Non-pigmented ciliary epithelial cell (primary cell): ENCODE measurements around the gene OR2AT4.
A peak's percentile ranks its signal among the peaks of the same experiment; 100 is the strongest.
"Not testable (repeated sequence)": the region's sequence is repeated elsewhere in the genome, so short reads cannot be mapped to it uniquely, and the experiment has no call there.

Experiments
- DNase-seq: peaks from one replicate; pipeline ENCODE4 v3.0.0-alpha.2; 2010; ENCODE audit warnings: low read depth

The OR2AT4 gene

DNA sequence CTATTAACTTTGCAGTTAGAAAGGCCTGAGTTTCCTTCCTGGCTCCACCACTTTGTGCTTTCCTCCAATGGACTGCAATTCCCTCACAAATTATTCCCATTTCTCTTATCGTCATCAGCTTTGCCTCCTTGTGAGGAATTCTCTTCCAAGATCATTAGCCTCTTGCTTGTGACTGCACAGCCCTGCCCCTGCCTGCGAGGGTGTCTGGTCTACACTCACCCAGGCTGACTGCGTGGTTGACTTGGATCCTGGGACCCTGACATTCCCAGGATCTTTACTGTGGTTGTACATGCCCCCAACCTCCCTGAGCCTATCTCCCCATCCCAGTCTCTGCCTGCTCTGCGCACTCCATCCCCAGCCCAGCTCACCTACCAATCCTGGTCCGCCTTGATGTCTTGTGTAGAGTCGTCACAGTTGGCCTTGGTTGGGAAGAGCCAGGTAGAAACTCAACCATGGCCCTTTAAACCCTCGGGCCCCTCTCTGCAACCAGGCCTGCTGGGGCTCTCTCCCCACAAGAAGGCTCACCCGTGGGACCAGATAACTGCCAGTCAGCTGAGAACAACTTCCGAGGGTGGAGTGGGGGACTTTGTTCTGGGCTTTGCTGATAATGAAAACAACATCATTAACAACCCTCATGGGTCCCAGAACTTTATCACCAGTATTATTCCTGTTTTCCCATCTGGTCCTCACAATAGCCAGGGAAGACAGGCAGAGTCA is at the start of gene OR2AT4:
TSS of gene OR2AT4 (minus strand) at position 421 of the 717 bp plus-strand sequence.
- no peak for DNase-seq

DNA sequence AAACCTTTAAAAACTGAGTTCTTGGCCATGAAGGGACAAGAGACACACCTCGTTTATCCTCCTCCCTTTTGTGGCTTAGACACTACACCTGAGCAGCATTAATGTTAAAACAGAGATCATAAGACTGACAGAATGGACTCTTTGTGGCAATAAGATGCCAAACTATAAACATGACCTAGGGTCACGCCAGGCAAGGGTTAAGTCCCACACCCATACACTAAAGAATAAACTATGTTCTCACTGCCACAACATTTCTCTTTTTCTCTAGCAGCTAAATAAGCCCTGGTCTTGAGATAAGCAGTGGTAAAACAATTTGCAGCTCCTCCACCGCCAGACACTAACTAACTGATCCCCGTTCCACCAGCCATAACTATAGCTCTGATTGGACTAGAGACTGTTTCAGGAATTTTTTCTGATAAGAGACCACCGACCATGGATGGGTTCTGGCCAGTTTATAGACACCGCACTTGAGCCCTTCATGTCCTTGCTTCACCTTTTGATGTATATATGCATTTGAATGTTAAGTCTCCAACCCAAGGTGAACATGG is 49.4 kb upstream of the OR2AT4 start:
- no peak for DNase-seq

DNA sequence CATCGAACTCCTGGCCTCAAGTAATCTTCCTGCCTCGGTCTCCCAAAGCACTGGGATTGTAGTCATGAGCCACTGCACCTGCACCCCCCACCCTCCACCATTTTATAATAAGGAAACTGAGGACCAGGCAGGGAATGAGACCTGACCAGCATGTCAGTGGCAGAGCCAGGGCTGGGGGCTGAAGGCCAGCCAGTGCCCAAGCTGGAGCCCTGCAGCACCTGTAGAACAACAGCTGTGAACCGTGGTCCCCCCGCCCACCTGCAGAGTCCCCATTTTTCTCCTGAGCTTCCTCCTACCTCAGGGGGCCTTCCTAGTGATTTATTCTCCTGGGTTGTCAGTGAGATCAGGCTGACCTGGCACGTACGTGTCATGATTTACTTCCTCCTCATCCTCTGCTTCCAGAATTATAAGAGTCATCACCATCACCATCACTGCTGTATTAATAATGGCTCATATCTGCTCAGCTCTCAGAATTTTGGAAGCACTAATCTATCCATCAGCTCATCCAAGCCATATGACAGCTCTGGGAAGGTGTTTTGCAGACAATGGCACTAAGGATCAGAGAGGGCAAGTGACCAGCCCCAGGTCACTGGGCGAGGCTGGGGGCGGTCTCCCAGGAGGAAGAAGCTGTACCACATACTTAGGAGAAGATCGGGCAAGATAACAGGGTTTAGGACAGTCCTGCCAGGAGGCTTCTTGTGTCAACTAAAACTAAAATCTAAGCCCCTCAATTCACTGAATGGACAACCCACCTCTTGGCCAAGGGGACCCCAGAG is 48.7 kb upstream of the OR2AT4 start:
- DNase-seq = no peak

DNA sequence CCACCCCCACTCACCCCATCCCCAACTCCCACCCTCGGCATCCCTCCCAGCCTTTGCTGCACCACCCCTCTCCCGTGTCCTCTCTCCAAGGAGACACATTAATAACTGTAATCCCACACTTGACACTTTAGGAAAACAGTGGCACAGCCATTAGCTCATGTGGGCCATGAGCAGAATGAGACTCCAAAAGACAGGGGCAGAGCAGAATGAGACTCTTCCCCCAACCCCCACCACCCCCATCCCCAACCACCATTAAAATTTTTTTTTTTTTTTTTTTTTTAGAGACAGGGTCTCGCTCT is 48.0 kb upstream of the OR2AT4 start:
- DNase-seq = no peak

DNA sequence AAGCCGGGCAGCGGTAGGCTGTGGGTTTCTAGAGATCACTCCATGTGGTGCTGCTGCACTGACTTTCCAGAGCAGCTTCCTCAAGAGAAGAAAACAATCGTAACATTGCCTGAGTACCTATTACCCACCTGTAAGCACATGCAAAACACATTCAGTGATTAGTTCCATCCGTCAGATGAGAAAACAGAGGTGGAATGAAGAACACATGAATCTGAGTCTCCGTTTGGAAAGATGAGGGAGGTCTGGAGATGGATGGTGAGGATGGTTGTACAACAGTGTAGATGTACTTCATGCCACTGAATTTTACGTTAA is 46.7 kb upstream of the OR2AT4 start:
- DNase-seq = no peak

DNA sequence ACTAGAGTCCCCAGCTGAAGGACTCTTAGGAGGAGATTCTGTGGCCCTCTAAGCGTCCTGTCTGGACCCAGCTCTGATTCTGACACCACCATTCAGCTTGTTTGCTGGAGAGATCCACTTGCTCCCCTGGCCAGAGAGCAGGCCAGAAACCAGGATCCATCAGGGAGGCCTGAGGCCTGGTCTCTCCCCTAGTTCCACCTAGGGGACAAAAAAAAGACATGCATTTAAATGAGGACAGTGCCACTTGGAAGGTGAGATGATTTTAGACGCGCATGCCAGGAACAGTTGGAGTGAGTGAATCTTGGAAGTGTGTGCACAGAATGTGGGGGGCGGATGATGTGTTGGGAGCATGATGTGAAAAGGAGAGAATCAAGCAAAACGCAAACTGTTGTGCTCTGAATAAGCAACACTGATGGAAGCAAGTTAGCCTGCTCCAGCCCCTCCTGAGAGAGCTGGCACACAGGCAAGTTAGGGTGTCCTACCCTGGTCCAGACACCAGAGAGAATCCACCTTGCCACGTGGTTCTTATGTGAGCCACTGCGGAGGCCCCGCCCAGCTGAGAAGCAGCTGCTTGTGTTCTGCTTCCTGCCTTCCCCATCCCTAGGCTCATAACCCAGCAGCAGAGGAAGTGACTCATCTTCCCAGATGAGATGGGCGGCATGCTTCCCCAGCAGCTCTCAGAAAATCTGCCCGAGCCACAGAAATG is 46.2 kb upstream of the OR2AT4 start:
- peak; percentile 89 for DNase-seq

DNA sequence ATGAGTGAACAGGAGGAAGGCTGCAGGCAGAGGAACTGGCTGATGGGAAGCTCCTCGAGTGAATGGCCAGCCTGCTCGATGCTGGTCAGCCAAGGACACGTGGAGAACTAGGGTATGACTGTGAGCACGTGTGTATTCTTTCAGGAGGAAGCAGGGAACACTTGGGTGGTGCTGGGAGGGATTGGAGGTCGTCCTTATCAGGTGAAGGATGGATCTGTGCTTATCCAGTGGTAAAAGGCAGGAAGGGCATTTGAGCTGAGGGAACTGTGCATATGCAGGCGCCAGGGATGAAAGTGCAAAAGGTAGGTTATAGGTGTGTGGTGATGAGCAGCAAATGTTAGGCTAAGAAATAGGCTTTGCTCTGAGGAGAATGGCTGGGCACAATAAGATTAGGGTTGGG is 44.5 kb upstream of the OR2AT4 start:
- no peak for DNase-seq

DNA sequence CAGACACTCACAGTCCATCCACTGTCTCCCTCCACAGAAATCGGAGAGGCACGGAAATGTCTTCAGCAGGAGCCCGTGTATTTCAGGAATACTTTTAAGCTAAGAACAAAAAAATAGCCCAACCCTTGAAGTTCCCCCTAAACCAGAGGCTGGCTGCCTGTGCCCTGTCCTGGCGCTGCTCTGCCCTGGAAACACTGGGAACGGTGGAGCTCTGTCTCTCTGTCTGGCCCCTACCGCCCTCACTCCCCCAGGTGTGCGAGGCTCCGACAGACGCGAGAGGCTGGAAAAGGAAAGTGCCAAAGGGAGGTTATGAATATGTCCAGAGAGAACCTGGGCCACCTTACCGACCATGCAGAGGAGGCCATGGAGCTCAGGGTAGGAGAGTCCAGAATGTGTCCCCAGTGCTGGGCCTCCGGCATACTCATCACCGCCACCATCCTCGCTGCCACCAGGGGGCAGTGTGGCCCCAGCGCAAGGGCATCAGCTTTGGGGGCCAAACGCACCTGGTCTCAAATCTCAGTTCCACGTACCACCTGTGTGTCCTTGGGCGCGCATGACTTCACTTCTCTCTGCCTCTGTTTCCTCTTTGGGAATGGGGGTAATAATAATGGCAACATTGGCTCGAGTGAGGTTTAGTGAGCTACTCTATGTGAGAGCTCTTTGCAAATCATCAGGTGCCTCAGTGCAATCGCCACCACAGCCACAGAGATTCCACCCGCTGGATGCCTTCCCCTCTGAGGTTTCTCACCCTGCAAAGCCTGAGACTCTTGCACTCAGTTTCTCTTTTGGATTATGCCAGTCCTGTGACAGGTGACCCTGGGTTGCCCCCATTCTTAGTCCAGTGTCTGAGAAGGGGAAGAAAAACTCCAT is 43.8 kb upstream of the OR2AT4 start:
- DNase-seq = no peak

DNA sequence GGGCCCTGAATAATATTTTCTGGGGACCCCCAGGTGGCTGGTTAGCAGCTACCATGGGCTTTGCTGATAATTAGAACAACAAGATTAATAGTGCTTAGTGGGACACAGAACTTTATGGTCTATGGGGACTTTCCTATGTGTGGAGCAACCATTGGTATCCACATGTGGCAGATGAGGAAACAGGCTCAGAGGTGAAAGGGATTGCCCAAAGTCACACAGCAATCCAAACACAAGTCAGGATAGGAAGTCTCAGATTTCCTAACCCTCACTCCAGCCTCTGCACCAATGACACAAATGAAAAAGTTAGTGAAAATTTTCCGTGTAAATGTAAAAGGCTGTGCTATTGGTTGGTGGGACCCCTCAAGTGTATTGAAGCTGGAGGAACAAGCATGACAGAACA is 39.0 kb upstream of the OR2AT4 start:
- no peak for DNase-seq

DNA sequence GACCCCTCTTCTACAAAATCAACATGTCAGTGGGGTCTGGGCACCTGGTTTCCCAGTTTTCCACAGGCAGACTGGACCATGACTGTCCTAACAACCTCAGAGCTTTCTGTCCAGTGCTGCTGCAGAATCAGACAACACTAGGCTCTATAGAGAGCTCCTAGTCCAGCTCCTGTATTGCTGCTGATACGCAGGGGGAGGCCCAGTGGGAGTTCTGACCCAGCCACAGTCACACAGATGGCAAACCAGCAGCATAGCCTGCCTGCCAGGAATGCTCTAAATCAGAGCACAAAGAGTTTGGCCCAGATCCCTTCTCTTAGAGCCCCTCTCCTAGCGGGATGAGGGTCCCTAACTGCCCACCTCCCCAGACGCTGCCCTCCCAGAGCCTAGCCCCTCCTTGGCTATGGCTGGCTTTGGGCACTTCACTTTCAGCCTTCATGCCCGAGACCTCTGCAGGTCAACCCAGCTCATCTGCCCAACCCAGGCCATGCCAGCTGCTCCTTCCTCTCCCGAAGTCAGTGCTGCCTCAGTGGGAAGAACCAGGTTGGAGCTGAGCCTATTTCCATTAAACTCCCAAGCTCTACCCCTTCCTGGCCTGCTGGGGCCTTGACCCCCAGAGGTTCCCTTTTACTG is 38.5 kb upstream of the OR2AT4 start:
- DNase-seq = no peak

DNA sequence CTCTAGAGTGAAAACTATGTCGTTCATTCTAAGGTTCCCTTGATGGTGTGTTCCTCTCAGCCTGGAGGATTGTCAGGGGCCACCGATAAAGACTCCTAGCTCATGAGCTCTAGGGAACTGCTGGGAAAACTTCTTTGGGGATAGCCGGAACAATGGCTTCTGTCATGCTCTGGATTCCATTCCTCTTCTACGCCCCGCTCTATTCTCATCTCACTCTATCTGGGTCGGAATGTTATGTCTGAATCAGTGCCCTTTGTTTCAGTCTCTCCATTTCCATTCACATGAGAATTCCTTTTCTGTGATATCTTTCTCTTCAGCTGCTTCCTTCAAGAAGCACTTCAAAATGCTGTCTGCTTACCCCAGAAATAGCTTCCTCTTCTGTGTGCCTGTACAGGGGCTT is 37.3 kb upstream of the OR2AT4 start:
- no peak for DNase-seq

DNA sequence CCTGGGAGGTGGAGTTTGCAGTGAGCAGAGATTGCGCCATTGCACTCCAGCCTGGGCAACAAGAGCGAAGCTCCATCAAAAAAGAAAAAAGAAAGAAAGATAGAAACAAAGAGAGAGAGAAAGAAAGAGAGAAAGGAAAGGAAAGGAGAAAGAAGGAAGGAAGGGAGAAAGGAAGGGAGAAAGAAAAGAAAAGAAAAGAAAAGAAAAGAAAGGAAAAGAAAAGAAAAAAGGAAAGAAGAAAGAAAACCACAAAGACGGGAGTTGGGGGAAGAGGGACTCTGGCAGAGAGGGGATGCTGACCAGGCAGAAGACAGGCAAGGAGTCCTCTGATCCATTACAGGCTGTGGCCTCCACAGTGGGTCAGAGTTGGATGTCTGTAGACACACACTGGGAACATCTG is 35.4 kb upstream of the OR2AT4 start:
- no peak for DNase-seq

DNA sequence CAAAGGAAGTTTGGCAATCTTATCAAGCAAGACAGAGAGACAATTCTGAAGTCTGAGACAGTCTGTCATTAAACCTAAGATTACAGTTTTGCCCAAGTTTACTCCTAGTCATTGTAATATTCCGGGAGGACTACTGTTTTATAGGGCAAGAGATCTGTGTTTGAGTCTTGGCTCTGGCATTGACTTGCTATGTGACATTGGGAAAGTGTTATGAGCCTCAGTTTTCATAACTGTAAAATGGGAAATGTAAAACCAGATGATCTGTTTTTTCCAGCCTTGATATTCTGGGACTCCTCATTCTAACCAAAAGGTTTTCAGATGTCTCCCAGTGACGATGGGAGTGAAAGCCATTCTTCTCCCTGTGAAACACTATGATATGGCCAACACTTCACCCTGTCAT is 29.9 kb upstream of the OR2AT4 start:
- DNase-seq = no peak

DNA sequence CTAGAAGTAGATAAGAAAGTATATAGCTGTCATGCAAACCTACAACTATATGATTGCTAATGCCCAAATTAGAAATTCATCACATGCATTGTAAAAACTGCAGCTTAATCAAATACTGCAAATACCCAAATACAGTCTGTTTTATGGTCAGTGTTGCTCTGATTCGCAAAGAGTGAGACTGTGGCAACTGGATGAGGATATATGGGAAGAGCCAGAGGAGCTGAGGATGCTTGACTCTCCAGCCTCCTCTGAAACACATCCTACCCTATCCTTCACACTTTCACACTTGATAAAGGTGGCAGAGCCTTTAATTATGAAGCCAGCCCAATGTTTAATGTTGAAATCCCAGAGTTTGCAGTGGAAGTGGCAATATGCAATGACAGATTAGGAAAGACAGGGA is 21.9 kb upstream of the OR2AT4 start:
- DNase-seq = no peak

DNA sequence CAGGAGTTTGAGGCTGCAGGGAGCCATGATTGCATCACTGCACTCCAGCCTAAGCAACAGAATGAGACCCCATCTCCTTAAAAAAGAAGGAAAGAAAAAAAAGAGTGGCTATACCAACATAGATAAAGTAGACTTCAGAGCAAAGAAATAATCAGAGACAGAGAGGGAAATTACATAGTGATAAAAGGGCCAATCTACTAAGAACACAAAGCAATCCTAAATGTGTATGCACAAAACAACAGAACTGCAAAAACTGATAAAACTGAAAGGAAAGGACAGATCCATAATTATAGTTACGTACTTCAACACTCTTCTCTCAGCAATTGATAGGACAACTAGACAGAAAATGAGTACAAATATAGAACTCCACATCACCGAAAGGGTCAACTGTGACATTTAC is 17.8 kb upstream of the OR2AT4 start:
- no peak for DNase-seq

DNA sequence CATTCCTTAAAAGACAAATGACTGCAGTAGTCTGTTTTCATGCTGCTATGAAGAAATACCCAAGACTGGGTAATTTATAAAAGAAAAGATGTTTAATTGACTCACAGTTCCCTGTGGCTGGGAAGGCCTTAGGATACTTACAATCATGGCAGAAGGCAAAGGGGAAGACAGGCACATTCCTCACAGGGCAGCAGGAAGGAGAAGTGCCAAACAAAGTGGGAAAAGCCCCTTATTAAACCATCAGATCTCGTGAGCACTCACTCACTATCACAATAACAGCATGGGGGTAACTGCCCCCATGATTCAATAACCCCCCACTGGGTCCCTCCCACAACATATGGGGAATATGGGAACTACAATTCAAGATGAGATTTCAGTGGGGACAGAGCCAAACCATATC is 16.4 kb upstream of the OR2AT4 start:
- DNase-seq = no peak

DNA sequence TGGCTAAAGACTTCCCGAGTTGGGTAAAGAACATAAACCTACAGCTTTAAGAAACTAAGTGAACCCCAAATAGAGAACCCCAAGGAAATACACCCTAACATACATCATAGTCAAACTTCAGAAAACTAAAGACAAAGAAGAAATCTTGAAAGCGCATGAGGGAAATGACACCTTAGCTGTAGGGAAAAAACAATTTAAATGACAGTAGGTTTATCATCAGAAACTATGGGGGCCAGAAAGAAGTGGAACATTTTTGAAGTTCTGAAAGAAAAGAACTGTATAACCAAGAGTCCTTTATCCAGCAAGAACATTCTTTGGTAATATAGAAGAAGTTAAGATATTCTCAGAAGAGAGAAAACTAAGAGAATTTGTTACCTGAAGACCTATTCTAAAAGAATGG is 15.5 kb upstream of the OR2AT4 start:
- no peak for DNase-seq

DNA sequence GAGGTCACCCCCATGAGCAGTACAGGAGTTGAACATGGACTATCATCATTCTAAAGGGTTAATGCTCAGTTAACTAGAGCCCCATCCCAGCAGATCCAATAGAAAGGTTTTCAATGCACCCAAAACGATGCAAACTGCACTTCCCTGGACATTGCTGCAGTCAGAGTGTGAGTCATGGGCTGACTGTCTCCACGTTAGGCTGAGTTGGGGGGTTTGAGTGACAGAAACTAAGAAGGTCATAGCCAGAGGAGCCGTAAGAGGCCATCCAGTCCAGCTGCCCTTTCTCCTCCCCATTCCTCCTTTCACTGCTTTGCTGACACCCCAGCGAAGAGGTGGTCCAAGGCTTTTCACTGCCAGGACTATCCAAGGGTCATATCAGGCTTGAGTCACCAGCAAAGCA is 10.5 kb upstream of the OR2AT4 start:
- no peak for DNase-seq

DNA sequence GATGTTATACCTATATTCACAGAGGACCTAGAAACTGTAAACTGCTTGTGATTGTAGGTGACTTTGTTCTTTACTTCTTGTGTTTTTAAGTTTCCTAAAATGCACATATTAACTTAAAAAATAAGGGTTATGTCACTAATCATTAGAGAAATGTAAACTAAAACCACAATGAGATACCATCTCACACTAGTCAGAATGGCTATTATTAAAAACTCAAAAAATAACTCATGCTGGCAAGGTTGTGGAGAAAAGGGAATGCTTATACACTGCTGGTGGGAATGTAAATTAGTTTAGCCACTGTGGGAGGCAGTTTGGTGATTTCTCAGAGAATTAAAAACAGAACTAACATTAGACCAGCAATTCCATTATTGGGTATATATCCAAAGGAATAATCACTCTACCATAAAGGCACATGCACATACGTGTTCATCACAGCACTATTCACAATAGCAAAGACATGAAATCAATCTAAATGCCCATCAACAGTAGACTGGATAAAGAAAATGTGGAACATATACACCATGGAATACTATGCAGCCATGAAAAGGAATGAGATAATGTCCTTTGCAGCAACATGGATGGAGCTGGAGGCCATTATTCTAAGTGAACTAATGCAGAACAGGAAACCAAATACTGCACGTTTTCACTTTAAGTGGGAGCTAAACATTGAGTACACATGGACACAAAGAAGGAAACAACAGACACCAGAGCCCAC is 9.4 kb upstream of the OR2AT4 start:
- DNase-seq = not testable (repeated sequence)

DNA sequence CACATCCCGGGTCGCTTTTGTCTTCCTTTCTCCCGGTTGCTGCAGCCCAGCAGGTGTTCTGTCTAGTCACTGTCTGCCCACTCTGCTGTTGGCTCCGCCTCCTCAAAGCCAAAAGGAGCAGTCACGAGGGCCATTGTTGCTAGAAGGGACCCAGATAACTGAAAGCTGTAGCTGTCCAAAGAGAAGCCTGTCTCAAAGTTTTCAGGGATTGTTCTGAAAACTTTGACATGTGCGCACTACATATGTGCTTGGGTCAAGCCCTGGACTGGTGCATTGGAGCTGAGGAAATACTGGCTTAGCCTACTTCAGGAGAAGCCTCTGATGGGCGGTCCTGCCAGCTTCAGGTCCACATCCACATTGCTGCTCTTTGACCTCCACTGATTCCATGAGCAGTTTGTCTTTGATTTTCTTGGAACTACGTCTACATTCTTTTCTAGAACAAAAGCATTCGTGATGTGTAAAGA is 8.8 kb upstream of the OR2AT4 start:
- no peak for DNase-seq
